Hematopoietic multipotent progenitor cell treated with erythropoietin and hydrocortisone succinate and interleukin-3 and kit ligand, for 17 days (in vitro differentiated cells): ENCODE data around the gene F12.
"Not testable (repeated sequence)": the region's sequence is repeated elsewhere in the genome, so short reads cannot be mapped to it uniquely, and the experiment has no call there.

Source experiments
- DNase-seq: peaks from one replicate; pipeline ENCODE4 v3.0.0-alpha.2; 2015; ENCODE audit warnings: low spot score

F12 gene

DNA sequence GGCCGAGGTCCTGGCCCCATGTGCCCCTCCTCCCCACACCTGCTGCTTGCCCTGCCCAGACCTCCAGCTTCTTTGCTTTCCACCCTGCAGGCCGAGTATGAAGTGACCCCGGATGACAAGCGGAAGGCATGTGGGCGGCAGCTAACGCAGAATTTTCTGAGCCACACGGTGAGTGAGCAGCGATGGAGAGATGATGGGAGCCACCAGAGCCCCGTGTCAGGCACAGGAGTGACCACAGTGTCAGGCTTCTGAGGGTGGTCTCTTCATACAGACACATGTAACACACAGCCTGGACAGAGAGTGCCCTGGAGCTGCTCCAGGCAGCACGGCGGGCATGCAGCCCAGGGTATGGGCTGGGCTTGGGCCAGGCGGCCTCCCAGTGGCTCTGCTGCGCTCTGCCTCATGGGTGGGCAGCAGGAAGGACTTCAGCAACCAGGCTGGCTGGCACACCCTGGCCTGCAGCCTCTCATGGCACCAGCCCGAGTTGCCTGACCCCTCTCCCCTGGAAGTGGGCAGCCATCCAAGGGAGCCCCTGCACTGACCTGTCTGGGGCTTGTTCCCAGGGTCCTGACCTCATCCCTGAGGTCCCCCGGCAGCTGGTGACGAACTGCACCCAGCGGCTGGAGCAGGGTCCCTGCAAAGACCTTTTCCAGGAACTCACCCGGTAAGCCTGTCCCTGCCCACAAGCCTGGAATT lies 22.9 kb upstream of the F12 start:
- no peak for DNase-seq

GRCh38 chr5:177431317-177432142 lies 22.2 kb upstream of the F12 start:
- no peak for DNase-seq

DNA sequence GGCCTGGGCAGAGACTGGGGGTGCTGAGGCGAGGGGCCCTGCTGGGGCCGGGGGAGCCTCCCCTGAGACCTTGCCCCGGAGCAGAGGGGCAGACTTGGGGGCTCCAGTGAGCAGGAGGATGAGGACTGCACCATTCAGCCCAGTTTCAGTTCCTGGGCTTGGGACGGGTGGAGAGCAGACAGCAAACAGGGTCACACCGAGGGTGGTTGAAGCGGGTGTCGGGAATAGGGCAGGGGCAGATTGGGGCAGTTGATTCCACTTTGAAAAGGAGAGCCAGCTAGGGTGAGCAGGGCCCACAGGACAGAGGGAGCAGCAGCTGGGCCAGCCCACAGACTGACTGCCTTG lies 21.6 kb upstream of the F12 start:
- DNase-seq, result no peak

- no peak for DNase-seq
These were observed 21.0 kb upstream of the F12 start for GRCh38 chr5:177430140-177430951.

DNA sequence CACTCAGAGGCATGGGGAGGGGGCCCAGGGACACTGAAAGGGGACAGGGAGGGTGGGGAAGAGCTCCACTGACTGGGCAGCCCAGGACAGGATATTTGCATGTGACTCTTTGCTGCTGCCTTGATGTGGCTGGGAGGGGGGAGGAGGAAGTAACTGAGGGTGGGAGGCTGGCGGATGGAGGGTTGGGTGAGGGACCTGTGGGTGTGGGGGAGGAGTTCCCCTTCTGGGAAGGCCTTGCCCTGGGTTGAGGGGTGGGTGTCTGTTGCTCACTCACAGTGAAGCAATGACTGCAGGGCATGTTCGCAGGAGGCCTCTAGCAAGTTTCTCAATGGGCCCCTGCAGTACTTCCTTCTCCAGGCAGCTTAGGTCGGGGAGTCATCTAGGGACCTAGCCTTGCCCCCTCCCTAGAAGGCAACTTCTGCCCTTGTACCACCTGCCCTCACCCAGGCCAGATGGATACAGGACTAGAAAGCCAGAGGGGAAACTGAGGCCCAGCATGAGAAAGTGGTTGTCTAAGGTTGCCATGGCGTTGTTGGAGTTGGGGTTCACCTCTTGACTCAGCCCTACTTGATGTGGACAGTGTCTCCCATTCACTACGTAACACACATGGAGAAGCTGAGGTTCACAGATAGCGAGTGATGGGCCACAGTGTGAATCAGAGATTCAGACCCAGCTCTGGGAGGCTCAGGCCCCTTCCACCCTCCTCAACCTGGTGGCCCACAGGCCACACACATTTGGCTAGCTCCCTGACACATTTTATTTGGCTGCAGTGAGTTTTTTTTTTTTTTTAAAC lies 20.1 kb upstream of the F12 start:
- no peak for DNase-seq

DNA sequence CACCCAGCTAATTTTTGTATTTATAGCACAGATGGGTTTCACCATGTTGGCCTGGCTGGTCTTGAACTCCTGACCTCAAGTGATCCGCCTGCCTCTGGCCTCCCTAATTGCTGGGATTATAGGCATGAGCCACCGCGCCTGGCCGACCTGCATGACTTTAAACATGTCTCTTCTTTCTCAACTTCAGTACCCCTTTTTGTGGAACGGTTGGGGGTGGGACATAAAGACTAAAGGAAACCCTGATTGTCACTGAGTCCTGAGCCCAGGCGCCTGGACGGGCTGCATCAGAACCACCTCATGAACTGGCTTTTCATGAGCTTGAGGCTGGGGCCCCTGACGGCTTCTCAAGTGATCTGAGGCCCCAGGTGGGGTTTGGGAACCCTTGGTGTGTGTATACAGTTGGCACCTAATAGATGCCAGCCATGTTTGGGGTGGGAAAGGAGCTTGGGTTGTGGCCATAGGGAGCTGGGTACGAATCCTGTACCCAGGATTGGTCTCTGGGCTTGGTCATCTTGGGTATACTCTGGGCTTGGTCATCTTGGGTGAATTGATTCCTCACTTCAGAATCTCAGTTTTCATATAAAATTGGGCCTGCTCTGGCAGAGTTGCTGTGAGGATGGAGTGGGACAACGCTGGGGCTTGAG lies 19.3 kb upstream of the F12 start:
- no peak for DNase-seq

DNA sequence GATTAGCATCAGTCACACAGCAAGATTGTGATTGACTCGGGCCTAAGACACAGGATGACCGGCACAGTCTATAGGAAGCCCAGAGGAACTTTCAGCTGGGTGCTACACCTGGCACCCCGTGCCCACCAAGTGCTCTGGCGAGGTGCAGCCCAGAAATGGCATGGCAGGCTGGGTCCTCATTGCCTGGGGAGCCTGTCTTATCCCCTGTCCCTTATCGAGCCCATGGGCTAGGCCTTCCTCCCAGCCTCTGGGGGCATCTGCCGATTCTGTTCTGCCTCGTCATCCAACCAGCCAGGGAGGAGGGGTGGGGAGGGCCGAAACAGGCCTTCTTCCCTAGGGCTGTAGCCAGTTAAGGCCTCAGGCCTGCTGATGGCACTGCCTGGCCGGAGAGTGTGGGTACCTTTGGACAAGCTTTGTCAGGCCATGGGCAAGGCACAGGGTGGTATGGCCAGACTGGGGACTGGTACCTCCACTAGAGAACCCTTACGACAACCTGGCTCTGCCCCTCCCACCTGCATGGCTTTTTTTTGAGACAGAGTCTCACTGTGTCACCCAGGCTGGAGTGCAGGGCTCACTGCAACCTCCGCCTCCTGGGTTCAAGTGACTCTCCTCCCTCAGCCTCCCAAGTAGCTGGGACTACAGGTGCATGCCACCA lies 18.7 kb upstream of the F12 start:
- DNase-seq, result peak; percentile 84

DNA sequence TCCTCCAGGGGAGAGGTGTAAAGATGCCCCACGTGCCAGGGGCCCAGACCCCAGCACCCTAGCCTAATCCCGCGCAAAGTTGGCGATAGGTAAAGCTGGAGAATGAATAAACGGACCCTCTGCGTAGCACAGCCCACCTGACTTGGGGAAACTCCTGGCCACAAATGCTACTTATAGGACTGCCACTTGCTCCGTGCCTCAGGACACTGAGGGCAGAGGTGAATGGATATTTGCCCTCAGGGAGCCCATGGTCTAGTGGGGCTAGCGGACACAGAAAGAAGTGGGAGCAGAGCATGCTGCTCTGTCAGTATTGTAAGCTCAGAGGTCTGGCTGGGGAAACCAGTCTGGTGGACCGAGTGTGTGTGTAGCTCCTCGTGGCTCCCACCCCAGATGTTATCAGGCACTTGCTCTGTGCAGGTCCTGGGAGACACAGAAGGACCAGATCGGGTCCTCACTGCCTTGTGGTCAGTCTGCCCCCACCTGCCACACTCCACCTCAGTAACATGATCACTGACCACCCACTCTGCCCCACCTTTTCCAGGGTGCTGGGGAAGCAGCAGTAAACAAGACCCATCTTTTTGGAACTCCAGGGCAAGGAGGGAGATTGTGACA lies 18.0 kb upstream of the F12 start:
- DNase-seq, result peak; percentile 73

DNA sequence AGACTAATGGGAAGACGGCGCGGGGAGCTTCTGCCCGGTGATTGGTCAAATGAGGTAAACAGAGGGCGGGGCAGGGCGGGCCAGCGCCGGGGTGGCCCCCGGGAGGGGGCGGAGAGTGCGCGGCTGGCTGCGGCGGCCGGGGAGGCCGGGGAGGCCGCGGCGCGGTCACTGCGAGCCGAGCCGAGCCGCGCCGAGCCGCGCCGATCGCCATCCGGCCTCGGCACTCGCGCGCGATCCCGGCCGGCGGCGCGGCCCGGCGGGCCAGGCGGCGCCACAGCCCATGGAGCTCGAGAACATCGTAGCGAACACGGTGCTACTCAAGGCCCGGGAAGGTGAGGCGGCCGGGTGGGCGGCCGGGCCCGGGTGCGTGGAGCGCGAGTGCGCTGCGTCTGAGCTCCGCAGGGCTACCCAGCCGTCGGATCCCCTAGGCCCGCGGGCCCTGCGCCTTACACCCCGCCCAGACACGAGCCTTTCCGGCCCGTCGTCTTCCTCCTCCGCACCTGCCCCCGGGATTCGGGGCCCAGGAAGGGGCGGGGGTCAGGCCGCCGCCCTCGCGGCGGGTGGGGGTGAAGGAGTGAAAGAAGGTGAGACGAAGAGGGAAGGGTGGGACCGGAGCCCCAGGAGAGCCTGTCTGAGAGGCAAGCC lies 17.3 kb upstream of the F12 start, which contains the start of gene GRK6:
Gene GRK6 (plus strand): TSS at position 111 of the 645 bp plus-strand sequence. CDS start 170 bp downstream, at position 281.
- peak; percentile 52 for DNase-seq

DNA sequence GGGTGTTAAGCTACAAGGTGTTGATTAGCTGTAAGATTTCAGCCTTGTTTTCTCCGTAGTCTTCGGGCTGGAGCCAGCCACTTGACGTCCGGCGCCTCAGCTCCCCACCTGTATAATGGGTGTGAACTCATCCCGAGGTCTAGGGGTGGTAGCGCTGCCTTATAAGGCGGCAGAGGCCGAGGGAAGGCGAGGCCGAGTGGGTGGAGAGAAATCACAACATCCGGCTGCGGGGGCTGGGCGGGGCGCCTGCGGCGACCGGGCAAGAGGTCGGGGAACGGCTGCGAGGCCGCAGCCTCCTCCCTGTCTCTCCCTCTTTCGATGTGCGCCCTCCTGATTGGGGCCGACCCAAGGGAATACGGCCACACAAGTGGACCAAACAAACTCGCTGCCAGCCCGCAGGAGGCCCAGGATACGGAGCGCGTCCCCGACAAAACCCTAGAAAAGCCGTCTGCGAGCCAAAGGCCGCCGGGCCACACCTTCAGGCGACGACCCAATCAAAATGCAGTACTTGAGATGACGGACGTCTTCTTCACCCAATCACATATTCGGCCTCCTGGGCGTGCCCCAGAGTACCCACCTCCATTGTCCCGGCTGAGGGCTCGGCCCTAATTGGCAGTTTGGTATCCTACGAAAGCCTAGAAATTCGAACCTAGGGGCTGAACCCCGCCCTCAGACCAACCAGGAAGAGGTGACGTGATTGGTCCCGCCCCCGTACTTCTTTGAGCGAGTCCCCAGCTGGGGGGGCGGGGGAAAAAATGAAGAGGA lies 16.6 kb upstream of the F12 start:
- peak; percentile 100 for DNase-seq

DNA sequence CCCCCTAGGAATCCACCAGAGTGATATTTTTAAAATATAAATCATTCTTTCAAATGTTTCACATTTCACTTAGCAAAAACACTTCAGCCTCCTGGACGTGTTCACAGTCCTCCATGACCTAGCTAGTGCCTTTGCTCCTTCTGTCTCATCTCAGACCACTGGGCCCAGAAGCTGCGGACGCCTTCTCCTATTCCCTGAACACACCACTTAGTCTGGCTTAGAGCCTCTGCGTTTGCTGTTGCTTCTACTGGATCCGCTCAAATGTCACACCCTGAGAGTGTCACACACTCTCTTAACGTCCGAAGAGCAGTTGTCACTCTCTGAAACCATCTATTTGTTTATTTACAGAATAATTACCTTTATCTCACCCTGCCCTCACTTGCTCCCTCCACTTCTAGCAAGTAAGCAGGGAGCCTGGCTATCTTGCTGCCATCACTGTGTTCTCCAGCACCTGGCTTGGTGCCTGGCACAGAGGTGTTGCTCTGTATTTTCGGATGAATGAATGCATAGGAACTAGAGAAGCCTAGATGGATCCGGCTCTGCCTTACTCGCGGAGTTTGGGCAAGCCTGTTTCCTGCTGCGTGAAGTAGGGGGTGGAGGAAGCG lies 15.9 kb upstream of the F12 start:
- DNase-seq, result no peak

DNA sequence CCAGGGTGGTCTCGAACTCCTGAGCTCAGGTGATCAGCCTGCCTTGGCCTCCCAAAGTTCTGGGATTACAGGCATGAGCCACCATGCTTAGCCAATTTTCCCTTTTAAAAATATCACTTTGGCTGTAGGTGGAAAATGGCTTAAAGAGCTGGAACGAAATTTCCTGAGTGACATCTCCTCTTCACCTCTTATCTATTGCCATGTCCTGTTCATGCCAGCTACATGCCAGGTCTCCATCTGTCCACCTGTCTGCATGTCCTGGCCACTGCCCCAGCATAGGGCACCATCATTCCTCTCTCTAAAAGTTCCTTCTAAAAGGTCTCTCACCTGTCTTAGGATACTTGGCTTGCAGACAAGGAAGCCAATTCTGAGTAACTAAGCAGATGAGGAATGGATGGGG lies 14.3 kb upstream of the F12 start:
- no peak for DNase-seq

DNA sequence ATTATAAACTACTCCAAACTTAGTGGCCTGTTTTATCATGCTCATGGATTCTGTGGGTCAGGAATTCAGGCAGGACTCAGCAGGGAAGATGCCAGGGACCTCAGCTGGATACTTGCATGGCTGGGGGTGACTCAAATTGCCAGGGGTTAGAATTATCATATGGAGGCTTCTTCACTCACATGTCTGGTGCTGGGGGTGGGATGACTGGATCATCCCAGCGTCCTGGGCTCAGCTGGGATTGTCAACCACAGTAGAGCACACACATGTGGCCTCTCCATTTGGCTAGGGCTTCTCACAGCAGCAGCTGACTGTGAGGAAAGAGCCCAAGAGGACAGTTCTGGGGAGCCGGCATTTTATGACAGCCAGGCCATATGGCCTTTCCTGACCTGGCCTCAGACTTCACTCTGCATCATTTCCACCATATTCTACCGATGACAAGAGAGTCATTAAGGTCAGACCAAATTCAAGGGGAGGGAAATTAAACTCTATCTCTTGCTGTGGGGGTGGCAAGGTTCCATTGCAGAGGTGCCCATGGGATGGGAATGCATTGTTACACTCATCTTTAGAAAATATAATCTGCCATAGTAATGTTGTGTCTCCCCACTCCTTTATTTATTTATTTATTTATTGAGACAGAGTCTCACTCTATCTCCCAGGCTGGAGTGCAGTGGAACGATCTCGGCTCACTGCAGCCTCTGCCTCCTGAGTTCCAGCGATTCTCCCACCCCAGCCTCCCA lies 11.9 kb upstream of the F12 start:
- no peak for DNase-seq

DNA sequence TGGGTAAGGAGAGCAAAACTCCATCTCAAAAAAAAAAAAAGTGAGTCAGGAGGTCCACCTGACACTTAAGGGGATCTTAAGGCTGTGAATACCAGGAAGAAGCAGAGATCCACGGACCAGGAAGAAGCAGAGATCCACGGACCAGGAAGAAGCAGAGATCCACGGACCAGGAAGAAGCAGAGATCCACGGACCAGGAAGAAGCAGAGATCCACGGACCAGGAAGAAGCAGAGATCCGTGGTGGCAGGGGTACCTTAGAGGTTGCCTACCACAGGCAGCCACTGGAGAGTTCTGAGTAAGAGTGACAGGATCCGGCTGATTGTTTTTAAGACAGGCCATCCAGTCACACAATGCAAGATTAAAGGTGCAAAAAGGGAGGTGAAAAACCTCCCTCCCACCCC lies 11.1 kb upstream of the F12 start:
- not testable (repeated sequence) for DNase-seq

GRCh38 chr5:177419046-177419445 lies 9.7 kb upstream of the F12 start:
- DNase-seq, result no peak

DNA sequence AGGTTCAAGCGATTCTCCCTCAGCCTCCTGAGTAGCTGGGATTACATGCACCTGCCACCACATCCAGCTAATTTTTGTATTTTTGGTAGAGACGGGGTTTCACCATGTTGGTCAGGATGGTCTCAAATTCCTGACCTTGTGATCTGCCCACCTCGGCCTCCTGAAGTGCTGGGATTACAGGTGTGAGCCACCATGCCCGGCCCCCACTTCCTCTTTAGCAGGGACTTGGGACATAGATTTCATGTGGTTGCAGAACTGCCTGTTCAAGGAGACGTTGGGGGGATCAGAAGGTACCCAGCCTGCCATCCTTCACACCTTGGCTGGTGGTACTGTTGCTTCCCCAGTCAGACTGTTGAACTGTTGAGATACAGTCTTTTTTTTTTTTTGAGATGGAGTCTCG lies 7.7 kb upstream of the F12 start:
- DNase-seq, result not testable (repeated sequence)

- no peak for DNase-seq
These were observed 5.1 kb upstream of the F12 start for GRCh38 chr5:177414481-177414880.
